LNCaP clone FGC (cell line): Measurements from ENCODE around the gene MED25.

Experiments
- DNase-seq: peaks from one replicate; pipeline ENCODE4 v3.0.0-alpha.2; 2011; ENCODE audit warnings: low read depth
- H3K4me3 ChIP-seq: 2 replicates; pipeline ENCODE4 v1.5.1; 2011; ENCODE audit warnings: mild to moderate bottlenecking, low read depth, low read length, control low read depth
- TF ChIP-seq, protein P1 (sequence below): IDR thresholded peaks from 2 replicates; pipeline ENCODE4 v1.5.1; 2012; ENCODE audit warnings: mild to moderate bottlenecking; ENCODE audit not compliant: control insufficient read depth, insufficient read depth; ENCODE audit errors: extremely low read depth

Gene MED25

DNA sequence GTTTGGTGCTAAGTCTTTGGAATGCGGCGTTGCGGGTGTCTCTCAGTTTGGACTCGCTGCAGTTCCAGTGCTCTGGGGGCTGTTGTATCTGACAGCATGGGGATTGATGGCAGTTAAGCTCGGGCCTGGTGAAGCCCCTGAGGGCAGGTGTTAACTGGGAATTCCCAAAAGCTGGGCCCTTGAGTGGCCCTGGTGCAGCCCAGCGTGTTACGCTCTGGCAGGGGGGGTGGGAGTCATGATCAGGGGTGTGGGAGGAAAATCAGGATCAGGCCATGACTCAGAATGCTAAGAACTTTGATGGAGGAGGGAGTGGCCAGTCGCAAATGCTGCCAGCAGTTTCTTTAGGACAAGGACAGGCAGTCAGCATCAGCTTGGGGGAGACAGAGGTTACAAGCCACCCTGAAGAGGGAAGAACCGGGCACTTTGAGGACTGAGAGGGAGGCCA is 31.7 kb upstream of the MED25 start:
- no peak overlapping the region for H3K4me3 ChIP-seq
- TF ChIP-seq, protein P1, sequence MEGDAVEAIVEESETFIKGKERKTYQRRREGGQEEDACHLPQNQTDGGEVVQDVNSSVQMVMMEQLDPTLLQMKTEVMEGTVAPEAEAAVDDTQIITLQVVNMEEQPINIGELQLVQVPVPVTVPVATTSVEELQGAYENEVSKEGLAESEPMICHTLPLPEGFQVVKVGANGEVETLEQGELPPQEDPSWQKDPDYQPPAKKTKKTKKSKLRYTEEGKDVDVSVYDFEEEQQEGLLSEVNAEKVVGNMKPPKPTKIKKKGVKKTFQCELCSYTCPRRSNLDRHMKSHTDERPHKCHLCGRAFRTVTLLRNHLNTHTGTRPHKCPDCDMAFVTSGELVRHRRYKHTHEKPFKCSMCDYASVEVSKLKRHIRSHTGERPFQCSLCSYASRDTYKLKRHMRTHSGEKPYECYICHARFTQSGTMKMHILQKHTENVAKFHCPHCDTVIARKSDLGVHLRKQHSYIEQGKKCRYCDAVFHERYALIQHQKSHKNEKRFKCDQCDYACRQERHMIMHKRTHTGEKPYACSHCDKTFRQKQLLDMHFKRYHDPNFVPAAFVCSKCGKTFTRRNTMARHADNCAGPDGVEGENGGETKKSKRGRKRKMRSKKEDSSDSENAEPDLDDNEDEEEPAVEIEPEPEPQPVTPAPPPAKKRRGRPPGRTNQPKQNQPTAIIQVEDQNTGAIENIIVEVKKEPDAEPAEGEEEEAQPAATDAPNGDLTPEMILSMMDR = no peak
- DNase-seq = no peak

- H3K4me3 ChIP-seq = no peak overlapping the region
- TF ChIP-seq, protein P1 = no peak
- DNase-seq = no peak
Measured at GRCh38 chr19:49787746-49788145, 30.3 kb upstream of the MED25 start.

DNA sequence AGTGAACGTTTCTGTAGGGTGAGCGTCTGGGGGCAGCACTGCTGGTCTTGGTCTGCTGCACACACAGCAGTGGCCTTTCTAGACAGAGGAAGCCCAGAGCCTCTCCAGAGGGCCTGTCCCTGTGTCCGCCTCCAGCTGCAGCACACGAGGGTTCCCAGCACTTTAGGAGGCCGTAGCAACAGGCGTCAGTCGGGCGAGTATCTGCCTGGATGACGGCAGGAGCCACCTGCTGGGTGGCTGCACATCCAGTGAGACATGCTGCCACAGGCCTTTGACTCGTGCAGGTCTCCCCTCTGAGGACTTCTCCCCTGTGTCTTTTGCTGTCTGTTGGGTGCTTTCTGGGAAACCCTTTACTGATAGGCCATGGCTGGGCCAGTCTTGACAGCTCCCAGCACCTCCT is 29.2 kb upstream of the MED25 start:
- no peak overlapping the region for H3K4me3 ChIP-seq
- DNase-seq = no peak
- TF ChIP-seq, protein P1 = no peak

GRCh38 chr19:49790866-49791265 is 27.2 kb upstream of the MED25 start:
- H3K4me3 ChIP-seq = no peak overlapping the region
- DNase-seq = no peak
- TF ChIP-seq, protein P1 = no peak

- TF ChIP-seq, protein P1 = no peak
- no peak overlapping the region for H3K4me3 ChIP-seq
- DNase-seq = no peak
Measured at GRCh38 chr19:49791776-49792445, 26.2 kb upstream of the MED25 start.

DNA sequence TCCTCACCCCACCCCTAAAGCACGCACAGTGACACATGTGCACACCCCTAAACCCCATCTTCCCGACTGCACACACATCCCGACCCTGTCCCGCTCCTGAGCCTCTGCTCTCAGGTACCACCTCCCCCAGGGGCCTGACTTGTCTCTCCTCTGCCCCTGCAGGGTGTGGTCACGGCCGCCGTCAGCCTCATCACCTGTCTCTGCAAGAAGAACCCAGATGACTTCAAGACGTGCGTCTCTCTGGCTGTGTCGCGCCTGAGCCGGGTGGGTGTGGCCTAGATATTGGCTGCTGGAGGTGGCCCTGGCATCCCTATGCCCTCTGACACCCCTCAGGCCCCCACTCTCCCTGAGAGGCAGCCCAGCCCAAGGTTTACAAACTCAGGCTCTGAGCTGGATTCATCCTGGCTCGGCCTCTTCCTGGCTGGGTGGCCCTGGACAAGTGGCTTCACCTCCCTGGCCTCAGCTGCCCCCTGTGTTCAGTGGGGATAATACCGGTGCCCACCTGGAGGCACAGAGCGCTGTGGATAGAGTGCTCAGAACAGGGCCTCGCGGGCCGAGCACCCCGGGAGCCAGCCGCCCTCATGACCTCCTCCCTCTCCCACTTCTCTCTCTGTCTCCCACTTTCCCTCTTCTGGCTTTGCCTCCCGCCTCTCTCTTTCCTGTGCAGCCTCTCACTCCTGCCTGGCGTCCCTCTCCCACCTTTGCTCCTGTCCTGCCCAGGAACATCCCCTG is 25.1 kb upstream of the MED25 start:
- TF ChIP-seq, protein P1 = no peak
- DNase-seq = no peak
- H3K4me3 ChIP-seq = no peak overlapping the region

GRCh38 chr19:49793561-49793840 is 24.6 kb upstream of the MED25 start:
- H3K4me3 ChIP-seq = no peak overlapping the region
- TF ChIP-seq, protein P1 = no peak
- DNase-seq = no peak
